HS-5 (cell line): Measurements from ENCODE around the gene MAP3K4.
"Not testable (repeated sequence)": the region's sequence is repeated elsewhere in the genome, so short reads cannot be mapped to it uniquely, and the experiment has no call there.

Experiments used
- DNase-seq: peaks from one replicate; pipeline ENCODE4 v3.0.0-alpha.2; 2012; ENCODE audit warnings: low read depth

MAP3K4 gene

DNA sequence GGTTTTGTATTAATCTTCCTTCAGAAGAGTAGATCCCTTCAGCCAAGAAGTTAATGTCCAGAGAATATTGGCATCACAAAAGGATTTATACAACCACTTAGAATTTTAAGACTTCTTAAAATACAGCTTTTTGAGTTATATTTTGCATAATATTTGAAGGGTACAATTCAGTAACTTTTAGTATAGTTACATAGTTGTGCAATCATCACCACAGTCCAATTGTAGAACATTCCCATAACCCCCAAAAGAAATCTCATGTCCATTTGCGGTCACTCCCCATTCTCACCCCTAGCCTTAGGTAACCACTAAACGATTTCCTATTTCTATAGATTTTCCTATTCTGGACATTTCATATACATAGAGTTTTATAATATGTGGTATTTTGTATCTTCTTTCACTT is 126.4 kb downstream of the MAP3K4 start:
- DNase-seq = no peak

DNA sequence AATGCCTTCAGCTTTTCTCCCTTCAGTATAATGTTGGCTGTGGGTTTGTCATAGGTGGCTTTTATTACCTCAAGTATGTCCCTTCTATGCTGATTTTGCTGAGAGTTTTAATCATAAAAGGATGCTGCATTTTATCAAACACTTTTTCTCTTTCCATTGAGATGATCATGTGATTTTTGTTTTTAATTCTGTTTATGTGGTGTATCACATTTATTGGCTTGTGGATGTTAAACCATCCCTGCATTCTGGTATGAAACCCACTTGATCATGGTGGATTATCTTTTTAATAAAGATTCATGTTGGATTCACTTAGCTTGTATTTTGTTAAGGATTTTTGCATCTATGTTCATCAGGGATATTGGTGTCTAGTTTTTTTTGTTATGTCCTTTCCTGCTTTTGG is 131.8 kb downstream of the MAP3K4 start:
- DNase-seq = not testable (repeated sequence)

DNA sequence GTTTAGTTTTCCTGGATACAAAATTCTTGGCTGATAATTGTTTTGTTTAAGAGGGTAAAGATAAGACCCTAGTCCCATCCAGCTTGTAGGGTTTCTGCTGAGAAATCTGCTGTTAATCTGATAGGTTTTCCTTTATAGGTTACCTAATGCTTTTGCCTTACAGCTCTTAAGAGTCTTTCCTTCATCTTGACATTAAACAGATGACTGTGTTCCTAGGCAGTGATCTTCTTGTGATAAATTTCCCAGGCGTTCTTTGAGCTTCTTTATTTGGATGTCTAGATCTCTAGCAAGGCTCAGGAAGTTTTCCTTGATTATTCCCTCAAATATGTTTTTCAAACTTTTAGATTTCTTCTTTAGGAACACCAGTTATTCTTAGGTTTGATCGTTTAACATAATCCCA is 134.0 kb downstream of the MAP3K4 start:
- no peak for DNase-seq

DNA sequence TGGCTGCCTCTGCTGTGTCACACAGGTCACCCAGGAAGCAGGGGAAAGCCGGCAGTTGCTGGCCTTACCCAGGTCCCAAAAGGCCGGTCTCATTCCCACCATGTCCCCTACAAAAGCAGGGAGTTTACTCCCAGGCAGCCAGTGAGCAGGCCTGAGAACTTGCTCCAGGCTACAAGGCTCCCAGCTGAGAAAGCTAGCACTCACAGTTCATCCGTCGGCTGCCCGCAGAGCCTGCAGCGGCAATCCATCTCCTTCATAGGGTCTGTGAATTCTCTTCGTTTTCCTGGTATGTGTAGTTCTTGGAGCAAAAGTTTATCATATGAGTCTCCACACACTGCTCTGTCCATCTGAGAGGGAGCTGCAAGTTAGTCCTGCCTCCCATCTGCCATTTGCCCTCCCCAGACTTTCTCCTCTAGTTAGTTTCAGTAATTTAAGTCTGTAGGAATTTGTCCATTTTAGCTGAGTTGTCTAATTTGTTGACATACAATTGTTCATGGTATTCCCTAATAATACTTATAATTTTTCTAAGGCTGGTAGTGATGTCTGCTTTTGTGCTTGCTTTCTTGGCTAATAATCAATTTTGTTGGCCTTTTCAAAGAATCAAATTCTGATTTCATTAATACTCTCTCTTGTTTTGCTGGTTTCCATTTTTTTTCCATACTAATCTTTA is 135.6 kb downstream of the MAP3K4 start:
- DNase-seq = no peak

DNA sequence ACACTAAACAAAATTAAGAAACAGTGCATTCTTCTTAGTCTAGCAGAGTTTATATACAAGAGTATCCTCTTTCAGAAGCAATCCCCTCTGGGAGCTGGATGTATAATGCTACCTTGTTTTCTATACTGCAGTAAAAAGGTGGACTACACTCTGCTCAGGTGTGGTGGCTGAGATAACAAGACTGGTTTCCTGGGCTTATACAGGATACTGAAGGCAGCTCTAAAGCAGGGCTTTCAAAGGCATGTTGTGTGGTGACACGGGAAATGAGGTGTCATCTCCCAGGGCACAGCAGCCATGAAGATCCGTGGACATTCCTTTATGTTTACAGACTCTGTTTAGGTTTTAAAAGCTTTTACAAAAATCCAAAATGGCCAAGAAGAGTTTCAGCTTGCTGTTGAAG is 136.7 kb downstream of the MAP3K4 start:
- no peak for DNase-seq

DNA sequence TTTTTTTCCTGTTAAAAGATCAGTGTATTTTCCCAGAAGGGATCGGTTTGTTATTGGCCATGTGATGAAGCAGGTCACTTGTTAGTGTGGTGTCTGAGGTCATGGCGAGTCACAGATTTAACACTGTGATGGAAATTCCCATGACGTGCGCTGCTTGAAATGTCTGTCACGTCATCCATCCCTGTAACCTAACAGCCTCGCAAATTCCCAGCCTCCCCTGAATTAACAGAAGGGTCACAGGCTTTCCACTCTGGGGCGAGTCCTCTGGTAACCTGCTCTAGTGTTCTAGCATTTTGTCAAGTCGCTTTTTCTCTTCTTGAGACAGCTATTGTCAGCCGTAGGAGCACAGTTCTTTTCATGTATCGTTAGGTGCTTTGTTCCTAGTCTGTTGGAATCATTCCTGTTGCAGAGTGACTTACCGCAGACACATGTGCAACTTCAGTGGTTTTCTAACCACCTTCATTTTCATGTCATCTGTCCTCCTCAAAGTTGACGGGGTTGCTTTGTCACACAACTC is 137.2 kb downstream of the MAP3K4 start:
- no peak for DNase-seq

DNA sequence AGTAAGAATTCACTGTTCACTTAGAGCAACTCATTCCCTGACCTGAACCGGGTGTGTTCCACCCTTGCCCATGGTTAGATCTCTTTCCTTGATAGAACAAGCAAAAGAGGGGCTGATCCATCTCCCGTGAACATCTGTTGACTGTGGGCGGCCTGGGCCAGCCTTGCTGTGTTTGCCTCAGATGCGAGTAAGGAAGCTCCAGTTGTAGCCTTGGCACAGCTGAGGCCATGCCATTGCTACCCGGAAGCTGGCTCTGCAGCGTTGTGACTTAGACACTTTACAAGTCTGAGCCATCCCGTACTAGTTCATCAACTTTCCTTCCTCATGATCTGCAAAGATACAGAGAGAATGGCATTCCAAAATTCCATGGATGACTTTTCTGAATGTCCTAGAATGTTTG is 139.0 kb downstream of the MAP3K4 start:
- DNase-seq = no peak

DNA sequence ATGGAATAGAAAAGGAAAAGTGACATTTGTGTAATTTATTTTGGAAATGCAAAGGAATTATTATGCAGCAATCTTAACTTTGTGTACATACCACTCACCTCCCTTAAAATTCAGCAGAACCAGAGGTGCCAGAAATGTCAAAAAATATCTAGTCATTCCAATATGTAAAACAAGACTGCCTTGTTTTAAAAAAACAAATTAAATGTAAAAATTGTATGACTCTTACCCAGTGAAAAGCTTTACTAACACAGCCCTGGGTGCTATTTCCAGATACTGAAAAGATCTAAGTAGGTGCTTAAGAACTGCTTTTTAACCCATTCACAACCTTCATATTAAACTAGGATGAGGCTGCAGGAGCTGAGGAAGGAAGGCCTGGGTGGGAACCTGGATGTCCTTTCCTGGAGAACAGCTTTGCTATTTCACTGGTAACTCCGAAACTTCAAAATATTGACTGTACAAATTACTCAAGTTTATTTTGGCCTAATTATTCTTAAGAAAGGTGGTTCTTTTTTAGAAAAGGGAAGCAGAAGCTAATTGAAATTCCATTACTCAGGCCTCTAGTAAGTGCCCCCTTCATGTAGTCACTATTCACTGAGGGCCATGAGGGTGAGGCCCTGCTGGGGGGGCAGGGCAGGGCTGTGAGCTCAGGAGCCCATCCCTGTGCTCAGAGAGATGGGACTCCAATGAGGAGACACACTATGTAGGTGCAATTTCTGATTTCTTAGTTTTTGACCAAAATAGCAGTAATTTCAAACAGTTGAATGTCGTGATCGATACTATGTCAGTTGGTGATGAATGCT is 139.6 kb downstream of the MAP3K4 start:
- no peak for DNase-seq

DNA sequence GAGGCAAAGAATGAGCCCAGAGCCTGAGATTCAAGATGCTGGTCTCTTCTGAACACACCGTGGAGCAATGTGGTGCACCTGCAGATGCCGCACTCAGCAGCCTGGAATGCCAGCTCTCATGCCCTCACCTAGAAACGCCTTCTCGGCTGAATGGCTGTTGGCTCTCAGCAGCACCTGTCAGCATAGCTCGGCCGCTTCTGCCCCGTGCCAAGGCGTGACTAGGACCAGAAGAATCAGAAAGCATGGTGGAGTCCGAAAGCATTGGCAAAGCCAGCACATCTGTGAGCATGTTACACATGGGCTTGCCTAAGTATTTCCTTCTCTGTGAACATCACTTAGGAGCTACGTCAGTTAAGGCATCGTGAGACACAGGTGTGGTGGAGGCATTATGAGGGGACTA is 140.8 kb downstream of the MAP3K4 start:
- DNase-seq = no peak

DNA sequence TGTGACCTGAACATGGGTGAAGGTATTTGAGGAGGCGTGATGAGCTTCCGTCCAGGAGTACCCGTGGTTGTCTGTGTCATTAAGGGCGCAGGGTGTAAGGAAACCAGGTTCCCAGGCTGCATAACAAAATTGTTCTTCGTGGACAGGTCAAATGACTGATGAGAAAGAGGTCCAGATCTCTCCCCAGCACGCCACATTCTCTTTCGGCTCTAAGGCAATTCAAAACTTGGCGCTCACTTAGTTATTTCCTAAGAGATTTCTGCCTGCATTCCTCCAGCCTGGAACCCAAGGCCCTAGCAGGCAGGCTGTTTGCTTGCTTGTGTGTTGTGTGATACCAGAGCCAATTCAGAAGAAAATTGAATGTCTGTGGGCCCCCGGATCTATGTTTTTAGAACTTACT is 142.4 kb downstream of the MAP3K4 start:
- no peak for DNase-seq

DNA sequence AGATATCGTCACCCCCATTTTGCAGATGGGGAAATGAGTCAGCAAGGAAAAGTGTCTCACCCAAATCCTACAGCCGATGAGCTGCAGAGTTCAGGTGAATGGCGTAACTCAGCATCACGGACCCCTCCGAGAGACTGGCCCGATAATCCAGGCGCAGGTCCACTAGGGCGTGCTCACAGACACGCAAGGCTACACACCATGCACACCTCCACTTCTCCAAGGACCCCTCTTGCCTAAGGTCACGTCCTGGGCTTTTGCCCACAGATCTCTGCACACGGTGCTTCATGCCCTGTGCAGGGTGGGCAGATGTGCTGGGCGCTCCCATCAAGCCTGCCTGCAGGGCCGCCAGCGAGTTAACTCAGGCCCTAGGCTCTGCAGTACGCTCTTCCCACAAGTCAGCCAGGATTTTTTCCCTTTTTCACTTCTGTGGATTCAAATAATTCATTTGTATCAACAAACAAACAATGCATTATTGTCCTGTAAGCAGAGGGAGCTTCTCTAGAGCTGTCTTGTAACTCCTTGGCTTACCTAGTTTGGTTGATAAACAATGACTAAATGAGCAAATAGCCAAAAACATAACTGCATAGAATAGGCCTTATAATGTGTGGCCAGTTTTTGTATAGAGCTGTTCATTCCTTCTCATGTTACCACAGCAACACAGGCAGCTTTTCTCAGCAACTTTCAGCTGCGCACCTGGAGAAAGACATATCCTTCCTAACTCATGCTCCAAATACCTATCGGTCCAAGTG is 143.2 kb downstream of the MAP3K4 start:
- DNase-seq = no peak

DNA sequence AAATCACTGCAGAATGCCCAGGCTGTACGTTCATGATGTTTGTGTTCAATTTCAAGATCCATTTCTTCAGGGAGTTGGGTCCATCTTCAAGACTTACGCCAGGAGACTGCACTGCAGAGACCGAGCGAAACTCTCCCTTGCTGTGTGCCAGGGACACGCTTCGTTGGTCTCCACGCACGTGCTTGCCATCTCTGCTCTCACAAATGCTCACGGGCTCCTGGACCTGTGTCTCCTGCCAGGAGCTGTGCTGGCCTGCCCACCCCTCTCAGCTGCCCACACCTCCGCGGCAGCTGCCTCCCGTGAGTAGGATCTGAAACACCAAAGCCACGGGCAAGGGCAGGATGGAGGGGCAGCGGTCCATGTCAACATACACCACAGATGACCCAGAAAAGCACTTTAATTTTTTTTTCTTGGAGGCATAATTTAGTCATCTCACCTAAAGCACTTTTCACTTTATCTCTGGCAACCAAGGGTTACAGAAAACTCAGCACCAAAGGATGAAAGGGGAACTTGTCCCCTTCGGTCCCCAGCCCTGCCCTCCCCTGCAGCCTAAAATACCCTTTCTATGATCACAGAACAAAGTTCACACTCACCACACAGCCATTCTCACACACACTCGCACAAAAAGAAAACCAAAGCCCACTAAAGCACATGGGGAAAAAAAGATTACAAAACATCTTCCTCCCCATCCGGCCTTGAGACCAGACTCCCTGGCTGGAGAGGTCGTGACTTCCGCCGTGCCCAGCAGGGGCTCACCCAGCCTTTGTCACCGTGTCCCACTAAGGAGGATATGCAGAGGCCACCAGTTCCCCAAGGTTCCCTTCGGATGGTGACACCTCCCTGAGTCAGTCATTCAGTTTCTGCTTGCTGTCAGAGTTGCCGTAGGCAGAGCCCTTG is 144.4 kb downstream of the MAP3K4 start:
- DNase-seq = no peak

DNA sequence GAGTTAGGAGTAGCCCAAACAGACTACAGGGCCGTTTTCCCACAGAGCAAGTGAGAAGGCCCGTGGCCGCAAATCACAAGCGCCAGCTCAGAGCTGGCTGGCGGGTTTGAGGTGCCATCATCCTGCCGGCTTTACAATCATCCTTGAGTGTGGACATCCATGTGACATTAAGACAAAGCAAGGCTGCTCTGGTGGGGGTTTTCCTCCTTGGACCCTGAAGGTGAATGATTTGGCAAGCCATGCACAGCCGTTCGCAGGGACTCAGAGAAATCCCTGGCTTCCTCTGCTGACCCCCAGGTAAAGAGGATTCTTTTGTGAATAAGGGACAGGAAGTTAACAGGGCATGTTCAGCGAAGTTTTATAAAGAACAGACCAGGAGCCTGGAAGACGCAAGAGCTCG is 145.1 kb downstream of the MAP3K4 start:
- no peak for DNase-seq

DNA sequence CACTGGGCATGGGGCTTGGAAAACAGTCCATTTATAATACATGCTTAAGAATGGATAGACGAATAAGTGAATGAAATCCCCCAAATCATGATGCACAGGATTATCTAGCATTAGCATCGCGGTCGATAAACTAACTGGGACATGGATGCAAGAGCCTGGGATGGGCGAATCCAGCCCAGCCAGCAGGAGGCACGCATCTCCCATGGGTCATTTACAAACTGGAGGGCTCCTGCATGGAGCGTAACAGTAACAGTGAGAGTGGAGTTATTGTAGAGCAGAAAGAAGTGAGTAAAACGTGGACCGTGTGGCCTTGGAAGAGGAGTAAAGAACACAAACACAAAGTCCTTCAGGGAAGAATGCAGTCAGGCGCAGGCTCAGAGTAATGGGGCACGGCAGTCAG is 145.8 kb downstream of the MAP3K4 start:
- no peak for DNase-seq

DNA sequence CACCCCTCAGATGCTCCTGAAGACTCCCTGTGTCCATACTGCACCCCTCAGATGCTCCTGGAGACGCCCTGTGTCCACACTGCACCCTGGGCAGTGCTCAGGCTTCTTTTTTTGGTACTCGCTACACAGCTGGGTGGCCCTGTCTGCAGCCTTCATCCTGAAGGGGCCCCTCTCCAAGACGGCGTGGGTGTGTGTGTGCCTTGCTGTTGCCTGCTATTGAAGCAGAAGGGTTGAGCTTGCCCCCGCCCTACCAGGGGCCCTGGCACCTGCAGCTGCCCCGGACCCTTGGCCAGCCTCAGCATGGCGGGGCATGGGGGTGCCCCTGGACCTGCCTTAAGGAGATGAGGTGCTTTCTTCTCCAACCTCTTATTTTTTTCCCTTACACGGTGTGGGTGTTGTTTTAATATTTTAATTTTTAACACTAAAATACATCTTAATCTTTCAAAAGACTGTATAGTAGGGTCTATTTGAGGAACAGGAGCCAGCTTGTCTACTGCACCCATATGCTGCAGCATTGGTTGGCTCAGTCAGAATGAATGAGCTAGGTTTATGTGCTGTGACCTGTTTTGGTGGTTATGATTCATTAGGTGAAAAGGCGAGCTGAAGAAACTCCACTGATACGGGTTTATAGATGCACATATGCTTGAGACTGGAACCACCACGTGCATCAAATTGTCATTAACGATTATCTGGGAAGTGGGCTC is 146.4 kb downstream of the MAP3K4 start:
- no peak for DNase-seq

DNA sequence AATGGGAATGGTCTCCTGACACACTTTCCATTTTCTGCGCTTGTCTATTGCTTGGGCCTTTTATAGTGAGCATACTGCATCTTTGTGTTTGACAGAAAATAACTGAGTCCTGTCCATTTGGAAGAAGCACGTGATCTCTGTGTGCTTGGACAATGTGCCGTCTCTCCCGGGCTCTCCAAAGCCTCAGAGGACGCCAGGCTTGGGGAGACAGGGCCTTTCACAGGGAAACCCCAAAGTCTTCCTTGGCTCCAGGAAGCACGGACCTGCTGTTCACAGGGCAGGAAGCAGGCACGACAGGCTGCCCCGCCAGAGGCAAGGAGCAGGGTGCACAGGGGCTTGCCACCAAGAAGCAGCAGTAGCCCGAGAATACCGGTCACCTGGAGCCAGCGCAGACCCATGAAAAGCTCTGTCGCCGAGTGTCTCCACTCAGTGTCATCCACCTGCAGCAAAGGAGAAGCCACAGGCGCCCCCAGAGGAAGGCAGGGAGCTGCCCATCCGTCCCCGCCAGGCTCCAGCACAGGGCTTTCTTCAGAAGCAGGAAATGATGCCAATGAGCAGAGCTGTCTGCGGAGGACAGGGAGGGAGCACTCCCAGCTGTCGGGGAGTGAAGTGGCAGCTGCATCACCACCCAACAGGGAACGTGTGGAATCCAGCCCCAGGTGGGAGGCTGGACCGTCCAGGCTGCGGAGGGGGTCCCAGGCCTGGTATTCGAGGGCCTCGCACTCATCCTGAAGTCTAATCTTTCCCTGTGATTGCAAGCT is 147.2 kb downstream of the MAP3K4 start:
- DNase-seq = no peak

DNA sequence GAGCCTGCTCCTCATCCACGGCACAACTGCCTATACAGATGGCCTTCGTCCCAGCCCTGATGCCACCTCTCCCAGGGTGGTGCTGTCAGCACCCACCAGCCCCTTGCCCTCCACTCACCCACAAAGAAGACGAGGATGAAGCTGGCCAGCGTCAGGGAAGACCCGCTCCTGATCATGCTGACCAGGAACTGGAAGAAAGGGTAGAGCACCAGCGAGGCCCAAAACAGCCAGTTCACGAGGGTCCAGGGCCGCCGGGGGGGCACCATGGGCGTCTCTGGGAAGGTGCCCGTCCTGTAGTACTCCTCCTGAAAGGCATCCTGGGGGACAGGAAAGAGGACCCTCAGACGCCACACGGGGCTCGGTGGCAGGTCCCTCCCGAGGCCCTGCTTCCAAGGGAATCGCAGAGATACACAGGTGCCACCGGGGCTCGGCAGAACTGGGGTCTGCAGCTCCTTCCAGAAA is 147.8 kb downstream of the MAP3K4 start:
- DNase-seq = no peak

DNA sequence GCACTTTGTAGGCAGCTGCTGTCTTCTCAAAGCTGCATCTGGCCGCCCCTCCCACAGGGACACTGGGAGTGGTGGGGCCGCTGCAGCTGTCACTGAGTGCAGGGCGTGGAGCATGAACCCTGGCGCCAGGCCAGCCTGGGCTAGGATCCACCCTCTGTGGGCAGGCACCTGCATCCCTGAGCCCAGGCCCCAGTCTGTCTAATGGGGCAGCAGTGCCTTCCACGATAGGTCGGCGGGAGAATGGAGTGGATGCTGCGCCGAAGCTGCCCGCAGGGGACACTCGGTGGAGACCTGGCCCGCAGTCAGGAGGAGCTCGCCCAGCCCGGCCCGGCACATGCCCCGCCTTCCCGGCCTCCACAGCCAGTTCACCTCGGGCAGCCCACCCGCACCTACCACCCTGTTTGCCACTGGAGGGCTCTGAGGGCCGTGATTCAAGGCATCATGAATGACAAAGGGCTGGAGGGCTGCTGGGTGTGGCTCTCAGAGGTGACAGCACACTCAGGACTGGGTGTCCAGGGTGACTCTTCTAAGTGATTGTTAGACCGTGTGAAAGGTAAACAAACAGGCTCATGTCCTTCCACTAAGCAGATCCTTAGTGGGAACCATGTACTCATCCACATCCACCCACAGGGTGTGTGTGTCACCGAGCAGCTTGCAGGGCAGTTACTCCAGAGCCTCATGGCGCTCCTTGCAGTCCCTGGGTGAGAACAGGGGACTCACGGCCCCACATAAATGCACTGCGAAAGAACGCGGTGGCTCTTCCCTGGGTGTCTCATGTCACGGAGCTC is 148.4 kb downstream of the MAP3K4 start:
- no peak for DNase-seq

DNA sequence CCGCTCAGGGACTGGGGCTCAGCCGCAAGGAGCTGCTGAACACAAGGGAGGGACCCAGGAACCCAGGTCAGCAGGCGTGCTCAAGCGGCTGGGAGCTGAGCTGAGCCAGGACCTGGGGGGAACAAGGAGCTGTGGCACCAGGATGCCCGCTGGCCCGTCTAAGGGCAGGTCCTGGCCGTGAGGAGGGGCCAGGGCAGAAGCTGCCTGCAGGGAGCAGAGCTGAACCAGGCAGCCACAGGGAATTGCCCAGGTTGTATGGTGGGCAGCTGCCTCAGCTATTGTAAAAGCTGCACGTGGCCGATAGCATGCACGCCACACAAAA is 148.9 kb downstream of the MAP3K4 start:
- no peak for DNase-seq

DNA sequence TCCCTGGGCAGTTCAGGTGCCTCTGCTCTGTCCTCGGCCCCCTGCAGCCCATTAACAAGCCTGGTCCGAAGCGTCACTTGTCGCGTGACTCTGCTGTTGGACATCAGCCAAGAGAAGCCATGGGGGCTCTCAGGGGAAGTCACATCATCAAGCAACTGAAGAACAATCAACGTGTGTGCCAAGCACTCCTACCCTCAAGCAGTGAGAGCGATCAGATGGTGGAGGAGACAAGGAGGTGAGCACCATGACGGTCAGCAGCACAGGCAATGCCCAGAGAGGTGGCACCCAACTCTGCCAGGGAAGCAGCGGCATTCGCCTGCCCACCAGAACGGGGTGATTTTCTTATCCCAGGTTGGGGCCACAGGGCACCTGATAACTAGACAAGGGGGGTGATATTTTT is 149.6 kb downstream of the MAP3K4 start:
- DNase-seq = no peak
